ENCODE measurements around the gene FAM174C.

GRCh38 chr19:1308718-1309117, 33.4 kb downstream of the FAM174C start:
- TF ChIP-seq CTCF (IDR thresholded peaks at IDR 0.05) (no peak), POLR2A (IDR thresholded peaks at IDR 0.05) (no peak)
